ENCODE data around the gene DZIP3. TPM values are rescaled to one million over a fixed set of nuclear protein-coding genes. Genes with fewer than 3 reads are reported as not detected.
"Not testable (repeated sequence)": the region's sequence is repeated elsewhere in the genome, so short reads cannot be mapped to it uniquely, and the experiment has no call there.

Gene DZIP3
- total and polyA plus RNA-seq, 2 donors (not counting 1 experiment from before 2014, with no cell fraction given) = 6.8 to 11.1 TPM

DNA sequence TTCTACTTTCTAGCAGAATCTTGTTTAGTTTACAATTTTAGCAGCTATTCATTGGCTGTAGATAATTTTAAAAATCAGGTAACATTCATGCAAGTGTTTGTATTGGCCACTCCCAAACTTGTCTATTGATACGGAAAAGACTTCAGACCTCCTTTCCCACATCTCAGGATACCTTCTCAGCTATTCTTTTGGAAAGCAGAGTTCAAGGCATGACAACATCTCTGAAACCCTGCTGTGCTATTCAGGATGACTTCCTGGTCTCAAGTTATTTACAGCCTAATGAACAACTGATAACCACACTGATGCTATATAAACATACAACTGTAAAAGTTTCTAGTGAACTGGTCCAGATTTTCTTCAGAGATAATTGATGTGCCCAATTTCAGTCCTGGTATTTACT is 55.8 kb downstream of the DZIP3 start:
- no peak overlapping the region for H3K27ac ChIP-seq (ENCODE audit: low read length in 2 of 2)
- WGBS (ENCODE audit: insufficient coverage) = no CpG with 5 or more reads among the region's 1 CpG
- H3K4me1 ChIP-seq (ENCODE audit: control insufficient read depth in 2 of 2, insufficient read depth in 2 of 2, low read length in 2 of 2) = no peaks in the 10 kb centered on the region
- ATAC-seq (ENCODE audit: low read depth) (no peak), DNase-seq (no peak)
- H3K36me3 ChIP-seq (replicated peaks in 1 of 2; ENCODE audit: control extremely low read depth in 1 of 2, control insufficient read depth in 1 of 2, extremely low read depth in 1 of 2, insufficient read depth in 2 of 2, low read length in 1 of 2) = peaks cover 6 to 8% of the 10 kb centered on the region in 2 experiments
- intact Hi-C loops (cut with micrococcal nuclease) = no loop called here
- Mint-ChIP-seq H3K9me3 (ENCODE audit: insufficient read depth) (no peaks in the 10 kb centered on the region), H3K4me3 (no peak overlapping the region), H3K4me1 (no peaks in the 10 kb centered on the region), H3K27ac (no peak overlapping the region), H3K27me3 (no peaks in the 10 kb centered on the region)
- H2AFZ ChIP-seq (ENCODE audit: insufficient read depth, low read depth, low read length, poor library complexity, severe bottlenecking) = no peak overlapping the region
- no peaks in the 10 kb centered on the region for H3K79me2 ChIP-seq (ENCODE audit: control insufficient read depth, insufficient read depth, low read length)
- CTCF ChIA-PET = interaction anchor here (1.2 kb wide), 1 partner anchor 270 kb away, joined by 3 read pairs; no protein-coding TSS in a partner anchor
- H3K4me3 ChIP-seq (ENCODE audit: control extremely low read depth in 1 of 5, extremely low read depth in 1 of 5, insufficient read depth in 1 of 5, low read depth in 2 of 5, low read length in 4 of 5) = no peak overlapping the region
- no peaks in the 10 kb centered on the region for H4K20me1 ChIP-seq (ENCODE audit: control insufficient read depth, insufficient read depth, low read length, poor library complexity, severe bottlenecking)
- no peaks in the 10 kb centered on the region for H3K27me3 ChIP-seq (replicated peaks in 1 of 4; ENCODE audit: control extremely low read depth in 1 of 4, control insufficient read depth in 3 of 4, insufficient read depth in 4 of 4, low read length in 3 of 4)
- no peak overlapping the region for H3K9ac ChIP-seq (ENCODE audit: low read length)
- TF ChIP-seq, protein P1, sequence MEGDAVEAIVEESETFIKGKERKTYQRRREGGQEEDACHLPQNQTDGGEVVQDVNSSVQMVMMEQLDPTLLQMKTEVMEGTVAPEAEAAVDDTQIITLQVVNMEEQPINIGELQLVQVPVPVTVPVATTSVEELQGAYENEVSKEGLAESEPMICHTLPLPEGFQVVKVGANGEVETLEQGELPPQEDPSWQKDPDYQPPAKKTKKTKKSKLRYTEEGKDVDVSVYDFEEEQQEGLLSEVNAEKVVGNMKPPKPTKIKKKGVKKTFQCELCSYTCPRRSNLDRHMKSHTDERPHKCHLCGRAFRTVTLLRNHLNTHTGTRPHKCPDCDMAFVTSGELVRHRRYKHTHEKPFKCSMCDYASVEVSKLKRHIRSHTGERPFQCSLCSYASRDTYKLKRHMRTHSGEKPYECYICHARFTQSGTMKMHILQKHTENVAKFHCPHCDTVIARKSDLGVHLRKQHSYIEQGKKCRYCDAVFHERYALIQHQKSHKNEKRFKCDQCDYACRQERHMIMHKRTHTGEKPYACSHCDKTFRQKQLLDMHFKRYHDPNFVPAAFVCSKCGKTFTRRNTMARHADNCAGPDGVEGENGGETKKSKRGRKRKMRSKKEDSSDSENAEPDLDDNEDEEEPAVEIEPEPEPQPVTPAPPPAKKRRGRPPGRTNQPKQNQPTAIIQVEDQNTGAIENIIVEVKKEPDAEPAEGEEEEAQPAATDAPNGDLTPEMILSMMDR (IDR thresholded peaks at IDR 0.05) = no peak
- TF ChIP-seq EZH2 (IDR thresholded peaks at IDR 0.05; ENCODE audit: borderline replicate concordance, insufficient read depth, low read depth, low read length, poor library complexity, severe bottlenecking) = no peak
- POLR2A ChIA-PET = no interaction called here
- no peaks in the 10 kb centered on the region for H3K9me3 ChIP-seq (ENCODE audit: control extremely low read depth in 1 of 3, control insufficient read depth in 2 of 3, insufficient read depth in 1 of 3, low read length in 2 of 3)
- H3K4me2 ChIP-seq (replicated peaks; ENCODE audit: low read depth, low read length, poor library complexity, severe bottlenecking) = no peak overlapping the region

DNA sequence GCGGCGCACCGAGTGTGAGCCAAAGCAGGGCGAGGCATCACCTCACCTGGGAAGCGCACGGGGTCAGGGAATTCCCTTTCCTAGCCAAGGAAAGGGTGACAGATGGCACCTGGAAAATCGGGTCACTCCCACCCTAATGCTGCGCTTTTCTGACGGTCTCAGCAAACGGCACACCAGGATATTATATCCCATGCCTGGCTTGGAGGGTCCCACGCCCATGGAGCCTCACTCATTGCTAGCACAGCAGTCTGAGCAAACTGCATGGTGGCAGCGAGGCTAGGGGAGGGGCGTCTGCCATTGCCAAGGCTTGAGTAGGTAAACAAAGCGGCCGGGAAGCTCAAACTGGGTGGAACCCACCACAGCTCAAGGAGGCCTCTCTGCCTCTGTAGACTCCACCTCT is 66.1 kb downstream of the DZIP3 start:
- H3K27ac ChIP-seq (ENCODE audit: low read length in 2 of 2); H3K4me2 ChIP-seq (replicated peaks; ENCODE audit: low read depth, low read length, poor library complexity, severe bottlenecking); H3K27me3 Mint-ChIP-seq; POLR2A ChIA-PET; H3K79me2 ChIP-seq (ENCODE audit: control insufficient read depth, insufficient read depth, low read length); H3K9ac ChIP-seq (ENCODE audit: low read length); H4K20me1 ChIP-seq (ENCODE audit: control insufficient read depth, insufficient read depth, low read length, poor library complexity, severe bottlenecking); H3K27ac Mint-ChIP-seq; H3K4me1 ChIP-seq (ENCODE audit: control insufficient read depth in 2 of 2, insufficient read depth in 2 of 2, low read length in 2 of 2); H2AFZ ChIP-seq (ENCODE audit: insufficient read depth, low read depth, low read length, poor library complexity, severe bottlenecking); H3K4me3 ChIP-seq (ENCODE audit: control extremely low read depth in 1 of 5, extremely low read depth in 1 of 5, insufficient read depth in 1 of 5, low read depth in 2 of 5, low read length in 4 of 5); H3K9me3 Mint-ChIP-seq (ENCODE audit: insufficient read depth); DNase-seq; H3K27me3 ChIP-seq (replicated peaks in 1 of 4; ENCODE audit: control extremely low read depth in 1 of 4, control insufficient read depth in 3 of 4, insufficient read depth in 4 of 4, low read length in 3 of 4); ATAC-seq (ENCODE audit: low read depth); H3K4me3 Mint-ChIP-seq; CTCF ChIA-PET; intact Hi-C loops (cut with micrococcal nuclease); H3K9me3 ChIP-seq (ENCODE audit: control extremely low read depth in 1 of 3, control insufficient read depth in 2 of 3, insufficient read depth in 1 of 3, low read length in 2 of 3); H3K4me1 Mint-ChIP-seq: not testable (repeated sequence)
- peaks cover 3 to 10% of the 10 kb centered on the region in 2 experiments for H3K36me3 ChIP-seq (replicated peaks in 1 of 2; ENCODE audit: control extremely low read depth in 1 of 2, control insufficient read depth in 1 of 2, extremely low read depth in 1 of 2, insufficient read depth in 2 of 2, low read length in 1 of 2)
- 95% methylated on average over 15 of the region's 15 CpGs for WGBS (ENCODE audit: insufficient coverage)
